PC-3 (cell line): ENCODE data around the gene DHDH. TPM values are rescaled to one million over a fixed set of nuclear protein-coding genes. Genes with fewer than 3 reads are reported as not detected.

ENCODE experiments used
- ATAC-seq: fragments of 200-7000 bp; cut with Tn5 transposase; 2 replicates; pipeline ENCODE4 v1.9.1; 2020; ENCODE audit warnings: mild to moderate bottlenecking, moderate library complexity
- BruUV-seq: library from RNA; stranded (reverse); fragments of 400-500 nt; replicated peaks from 2 replicates; lab custom pipeline; 2021; lab: Mats Ljungman, UMichigan
- CTCF ChIA-PET: fragments of 300-600 bp; sonication (Branson Sonifier 250); formaldehyde crosslinking; loops from one replicate; lab custom pipeline; 2022; ENCODE audit warnings: antibody characterized with exemption; lab: Charles Lee
- POLR2A ChIA-PET: fragments of 300-600 bp; sonication (Branson Sonifier 250); formaldehyde crosslinking; loops from one replicate; lab custom pipeline; 2022; ENCODE audit warnings: antibody characterized with exemption; ENCODE audit not compliant: unreplicated experiment; lab: Charles Lee
- DNase-seq: peaks from one replicate; pipeline ENCODE4 v3.0.0-alpha.2; 2015
- H2AFZ ChIP-seq: fragments of 300-600 bp; sonication (generic); 2 replicates; pipeline ENCODE4 v1.6.0; 2016; ENCODE audit warnings: antibody characterized with exemption, low read length
- H3F3A ChIP-seq: fragments of 300-600 bp; sonication (generic); one replicate; pipeline ENCODE4 v1.6.0; 2017; ENCODE audit warnings: antibody characterized with exemption, low read length, control low read depth, mild to moderate bottlenecking; ENCODE audit not compliant: unreplicated experiment
- H3K27ac ChIP-seq: fragments of 300-600 bp; sonication (generic); 2 replicates; pipeline ENCODE4 v1.5.1; 2016; ENCODE audit warnings: mild to moderate bottlenecking, low read length
- H3K27me3 ChIP-seq: fragments of 300-600 bp; sonication (generic); 2 replicates; pipeline ENCODE4 v1.6.1; 2016; ENCODE audit warnings: low read length, mixed read lengths
- H3K36me3 ChIP-seq: fragments of 300-600 bp; sonication (generic); 2 replicates; pipeline ENCODE4 v1.6.1; 2016; ENCODE audit warnings: low read depth, mixed run types, low read length, mixed read lengths
- H3K4me1 ChIP-seq: fragments of 300-600 bp; sonication (generic); 2 replicates; pipeline ENCODE4 v1.5.1; 2016; ENCODE audit warnings: low read length; ENCODE audit not compliant: insufficient read depth
- H3K4me2 ChIP-seq: fragments of 300-600 bp; sonication (generic); 2 replicates; pipeline ENCODE4 v1.6.0; 2016; ENCODE audit warnings: low read length
- H3K4me3 ChIP-seq: fragments of 300-600 bp; sonication (generic); 2 replicates; pipeline ENCODE4 v1.5.1; 2016; ENCODE audit warnings: mild to moderate bottlenecking, low read length, mixed read lengths
- H3K79me2 ChIP-seq: fragments of 300-600 bp; sonication (generic); 2 replicates; pipeline ENCODE4 v1.6.1; 2017; ENCODE audit warnings: low read length, mixed read lengths
- H3K9ac ChIP-seq: fragments of 300-600 bp; sonication (generic); 2 replicates; pipeline ENCODE4 v1.6.0; 2016; ENCODE audit warnings: mild to moderate bottlenecking, low read length
- H3K9me2 ChIP-seq: fragments of 300-600 bp; sonication (generic); replicated peaks from 2 replicates; pipeline ENCODE4 v1.6.1; 2016; ENCODE audit warnings: mixed run types, low read length, mixed read lengths
- H3K9me3 ChIP-seq: fragments of 300-600 bp; sonication (generic); 2 replicates; pipeline ENCODE4 v1.6.1; 2016; ENCODE audit warnings: low read length, mixed read lengths
- H4K20me1 ChIP-seq: fragments of 300-600 bp; sonication (generic); 2 replicates; pipeline ENCODE4 v1.6.1; 2016; ENCODE audit warnings: low read length, mixed read lengths
- EZH2 ChIP-seq: fragments of 300-600 bp; sonication (generic); IDR thresholded peaks from one replicate; pipeline ENCODE4 v1.6.1; 2017; ENCODE audit warnings: antibody characterized with exemption, mild to moderate bottlenecking, low read length; ENCODE audit not compliant: unreplicated experiment
- EZH2phosphoT487 ChIP-seq: fragments of 300-600 bp; sonication (generic); IDR thresholded peaks from 2 replicates; pipeline ENCODE4 v1.6.1; 2018; ENCODE audit warnings: mild to moderate bottlenecking, antibody characterized with exemption, low read length, borderline replicate concordance
- intact Hi-C: fragments of 100-400 bp; cut with micrococcal nuclease; formaldehyde crosslinking; loops from 2 replicates; pipeline ENCODE4 v1.9.0; 2023
- total RNA-seq: library from RNA; depleted of rRNA; stranded (reverse); fragments of >200 nt; gene quantifications from 2 replicates; pipeline ENCODE4 v1.2.3, GENCODE V29; 2014
- TF ChIP-seq, protein P1 (sequence below): fragments of 300-600 bp; sonication (generic); conservative IDR thresholded peaks from 2 replicates; pipeline ENCODE4 v1.5.1; 2017; ENCODE audit warnings: antibody characterized with exemption, low read depth, mild to moderate bottlenecking, low read length

Gene DHDH
- total RNA-seq, 1 experiment from 2014 or later: 1.8 TPM

DNA sequence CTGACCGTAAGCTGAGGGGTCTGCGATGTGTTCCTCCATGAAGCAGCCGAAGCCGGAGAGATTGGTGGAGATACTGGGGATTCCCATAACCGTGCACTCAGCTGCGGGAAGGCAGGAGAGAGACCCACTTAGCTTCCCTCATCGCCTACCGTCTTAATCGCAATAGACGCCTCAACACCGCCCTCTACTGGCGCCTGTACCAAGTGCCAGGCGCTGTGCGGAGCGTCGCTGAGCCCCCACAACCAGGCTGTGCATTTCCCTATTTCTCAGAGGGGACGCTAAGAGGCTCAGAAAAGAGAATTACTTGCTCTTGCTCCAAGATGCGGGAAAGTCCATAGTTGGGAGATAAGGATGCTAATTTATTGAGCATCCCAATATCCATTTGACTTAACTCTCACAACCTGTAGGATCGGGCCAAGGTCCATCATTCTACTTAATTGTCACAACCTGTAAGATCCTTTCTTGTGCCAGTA lies 37.5 kb downstream of the DHDH start:
- Histone ChIP-seq H3K4me1 (peaks cover 6% of the 10 kb centered on the region), H3K27ac (no peak overlapping the region), H3K9me3 (no peaks in the 10 kb centered on the region), H3F3A (no peaks in the 10 kb centered on the region), H3K27me3 (no peaks in the 10 kb centered on the region), H3K9ac (no peak overlapping the region), H3K4me2 (no peak overlapping the region), H3K9me2 (no peaks in the 10 kb centered on the region), H3K36me3 (peaks cover 17% of the 10 kb centered on the region; the same call in 1 of the 2 replicates), H3K4me3 (no peak overlapping the region), H2AFZ (no peak overlapping the region), H4K20me1 (0 out of 2 replicates have a peak, but pooled peaks cover 5% of the 10 kb centered on the region), H3K79me2 (peaks cover 6% of the 10 kb centered on the region)
- ATAC-seq (no peak), DNase-seq (peak; percentile 56)
- ChIA-PET CTCF (no interaction called here), POLR2A (interaction anchor here (0.6 kb wide), 1 partner anchor 140 kb away, joined by 3 read pairs; no protein-coding TSS in a partner anchor)
- no TSS peak for BruUV-seq
- intact Hi-C loops: no loop called here
- TF ChIP-seq, protein P1, sequence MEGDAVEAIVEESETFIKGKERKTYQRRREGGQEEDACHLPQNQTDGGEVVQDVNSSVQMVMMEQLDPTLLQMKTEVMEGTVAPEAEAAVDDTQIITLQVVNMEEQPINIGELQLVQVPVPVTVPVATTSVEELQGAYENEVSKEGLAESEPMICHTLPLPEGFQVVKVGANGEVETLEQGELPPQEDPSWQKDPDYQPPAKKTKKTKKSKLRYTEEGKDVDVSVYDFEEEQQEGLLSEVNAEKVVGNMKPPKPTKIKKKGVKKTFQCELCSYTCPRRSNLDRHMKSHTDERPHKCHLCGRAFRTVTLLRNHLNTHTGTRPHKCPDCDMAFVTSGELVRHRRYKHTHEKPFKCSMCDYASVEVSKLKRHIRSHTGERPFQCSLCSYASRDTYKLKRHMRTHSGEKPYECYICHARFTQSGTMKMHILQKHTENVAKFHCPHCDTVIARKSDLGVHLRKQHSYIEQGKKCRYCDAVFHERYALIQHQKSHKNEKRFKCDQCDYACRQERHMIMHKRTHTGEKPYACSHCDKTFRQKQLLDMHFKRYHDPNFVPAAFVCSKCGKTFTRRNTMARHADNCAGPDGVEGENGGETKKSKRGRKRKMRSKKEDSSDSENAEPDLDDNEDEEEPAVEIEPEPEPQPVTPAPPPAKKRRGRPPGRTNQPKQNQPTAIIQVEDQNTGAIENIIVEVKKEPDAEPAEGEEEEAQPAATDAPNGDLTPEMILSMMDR: peak; percentile 84
- no peak for TF ChIP-seq EZH2
- TF ChIP-seq EZH2phosphoT487: no peak

- H3K9me2 ChIP-seq: no peaks in the 10 kb centered on the region
- no peak overlapping the region for H3K27ac ChIP-seq
- TF ChIP-seq EZH2phosphoT487 (no peak), EZH2 (no peak)
- TF ChIP-seq, protein P1: no peak
- no peak overlapping the region for H3K9ac ChIP-seq
- H3K36me3 ChIP-seq: 0 out of 2 replicates have a peak, but pooled peaks cover under 1% of the 10 kb centered on the region
- no peaks in the 10 kb centered on the region for H4K20me1 ChIP-seq
- ATAC-seq (no peak), DNase-seq (no peak)
- no peaks in the 10 kb centered on the region for H3K4me1 ChIP-seq
- peaks cover 3% of the 10 kb centered on the region for H3F3A ChIP-seq
- no peak overlapping the region for H2AFZ ChIP-seq
- POLR2A ChIA-PET: no interaction called here
- intact Hi-C loops: no loop called here
- H3K9me3 ChIP-seq: no peaks in the 10 kb centered on the region
- H3K27me3 ChIP-seq: no peaks in the 10 kb centered on the region
- no TSS peak for BruUV-seq
- H3K79me2 ChIP-seq: no peaks in the 10 kb centered on the region
- no peak overlapping the region for H3K4me3 ChIP-seq
- CTCF ChIA-PET: interaction anchor here (0.7 to 1.0 kb wide), 2 partner anchors 17 to 466 kb away, joined by 3 to 7 read pairs; partner anchors contain the start of genes GYS1 and RUVBL2
- no peak overlapping the region for H3K4me2 ChIP-seq
Measured at GRCh38 chr19:48975947-48976847, 42.7 kb downstream of the DHDH start.
